ENCODE data around the gene SCUBE3.

SCUBE3 gene

DNA sequence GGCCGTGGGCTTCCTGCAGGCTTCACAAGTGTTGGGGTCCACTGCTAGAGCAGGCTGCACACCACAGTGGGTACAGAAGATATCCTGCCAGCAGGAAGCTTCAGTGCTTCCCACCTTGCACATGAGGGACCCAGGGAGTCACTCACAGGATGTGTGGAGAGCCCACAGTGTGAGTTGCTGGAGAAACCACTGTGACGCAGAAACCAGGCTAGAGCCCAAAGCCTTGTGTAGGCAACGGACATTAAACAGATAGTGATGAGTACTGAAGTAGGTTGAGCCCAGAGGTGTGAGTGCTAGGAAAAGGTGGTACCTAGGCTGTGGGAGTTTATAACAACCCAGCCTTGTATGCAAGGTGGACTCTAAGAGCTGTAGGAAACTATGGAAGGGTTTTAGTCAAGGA, 65.0 kb downstream of the SCUBE3 start:
- no peak for DNase-seq

DNA sequence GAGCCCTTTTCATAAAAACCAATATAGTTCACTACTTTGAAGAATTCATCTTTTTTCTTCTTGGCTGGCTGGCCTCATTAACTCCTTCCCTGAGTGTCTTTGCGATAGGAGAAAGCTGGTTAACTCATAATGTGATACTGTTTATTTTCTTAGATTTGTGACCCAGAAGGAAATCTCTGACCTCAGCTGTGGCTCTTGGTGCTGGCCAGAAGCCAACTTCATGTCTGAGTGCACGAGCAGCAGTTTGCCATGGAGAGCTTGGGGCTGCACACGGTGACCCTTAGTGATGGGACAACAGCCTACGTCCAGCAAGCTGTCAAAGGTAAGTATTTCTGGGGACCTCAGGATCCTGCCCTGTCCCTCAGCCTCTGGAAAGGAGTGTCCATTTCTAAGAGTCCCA, 67.1 kb downstream of the SCUBE3 start:
- no peak for DNase-seq

DNA sequence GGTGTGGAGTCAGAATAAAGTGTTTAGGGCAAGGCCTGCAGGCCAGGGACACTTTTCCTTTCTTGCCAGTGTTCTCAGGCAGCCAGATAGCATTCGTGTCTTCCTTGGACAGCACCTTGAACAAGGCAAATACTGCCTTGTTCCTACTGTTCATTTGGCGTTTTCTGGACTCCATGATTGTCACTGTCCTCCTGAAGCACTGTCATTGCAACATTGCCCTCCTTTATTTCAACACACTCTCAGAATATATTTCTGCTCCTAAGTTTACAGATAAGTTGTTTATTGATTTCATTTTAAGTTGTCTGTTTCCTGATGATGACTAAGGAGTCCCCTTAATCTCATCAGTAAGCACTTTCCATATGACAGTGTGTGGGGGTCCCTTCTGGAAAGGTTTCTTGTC, 68.7 kb downstream of the SCUBE3 start:
- DNase-seq, result no peak

DNA sequence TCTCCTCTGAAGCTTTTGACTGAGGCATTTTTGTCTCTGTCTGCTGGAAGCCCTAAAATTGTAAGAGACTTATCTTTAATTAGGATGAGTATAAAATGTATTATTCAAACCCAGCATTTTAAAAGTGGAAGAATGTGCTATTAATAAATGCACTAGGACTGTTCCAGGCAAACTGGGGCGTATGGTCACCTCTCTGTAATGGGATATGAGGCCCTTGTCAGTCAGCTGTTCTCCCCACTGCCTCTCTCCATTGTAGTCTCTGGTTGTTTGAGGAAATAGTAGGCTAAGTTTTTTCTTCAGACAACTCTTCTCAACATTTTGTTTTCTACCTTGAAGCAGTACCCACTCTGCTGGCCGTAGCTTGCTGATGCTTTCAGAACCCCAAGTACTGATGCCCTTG, 69.6 kb downstream of the SCUBE3 start:
- DNase-seq, result no peak

DNA sequence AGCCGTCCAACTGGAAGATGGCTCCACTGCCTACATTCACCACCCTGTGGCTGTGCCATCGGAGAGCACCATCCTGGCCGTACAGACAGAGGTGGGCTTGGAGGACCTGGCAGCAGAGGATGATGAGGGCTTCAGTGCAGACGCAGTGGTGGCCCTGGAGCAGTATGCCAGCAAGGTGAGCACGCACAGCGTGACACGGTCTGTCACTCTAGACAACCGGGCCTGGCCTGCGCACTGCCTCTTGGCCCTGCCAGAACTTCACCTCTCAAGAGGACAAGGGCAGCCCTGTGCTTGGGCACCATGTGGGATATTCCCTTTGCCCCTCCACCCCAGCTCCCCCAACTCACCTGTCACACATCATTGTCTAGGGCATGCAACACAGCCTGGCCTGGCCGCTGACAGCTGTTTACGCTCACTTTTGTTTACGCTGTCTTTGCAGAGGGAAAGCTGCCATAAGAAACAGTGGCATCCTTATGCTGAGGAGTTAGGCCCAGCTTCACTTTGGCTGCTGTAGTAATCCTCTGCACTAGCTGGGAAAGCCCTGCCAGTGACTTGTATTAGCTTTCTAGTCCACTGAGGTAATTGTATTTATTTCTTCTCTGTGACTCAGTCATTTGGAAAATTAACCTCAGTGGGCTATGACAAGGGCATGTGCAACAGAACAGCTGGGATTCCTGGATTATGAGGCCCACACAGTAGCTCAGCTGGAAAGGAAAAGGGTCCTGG, 74.1 kb downstream of the SCUBE3 start:
- DNase-seq, result no peak

DNA sequence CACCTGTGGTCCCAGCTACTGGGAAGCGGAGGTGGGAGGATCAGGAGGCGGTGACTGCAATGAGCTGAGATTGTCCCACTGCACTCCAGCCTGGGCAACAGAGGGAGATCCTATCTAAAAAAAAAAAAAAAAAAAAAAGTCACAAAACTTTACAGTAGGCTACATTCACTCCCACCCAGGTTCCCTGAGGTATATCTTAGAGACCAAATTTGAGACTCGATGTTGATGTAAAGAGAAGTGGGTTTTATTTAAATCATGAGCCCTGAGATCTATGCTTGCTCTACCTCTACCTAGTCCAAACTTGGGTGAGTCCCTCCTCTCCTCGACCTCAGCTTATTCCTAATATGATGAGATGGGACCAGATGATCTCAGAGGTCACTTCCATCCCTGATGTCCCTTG, 75.1 kb downstream of the SCUBE3 start:
- no peak for DNase-seq

DNA sequence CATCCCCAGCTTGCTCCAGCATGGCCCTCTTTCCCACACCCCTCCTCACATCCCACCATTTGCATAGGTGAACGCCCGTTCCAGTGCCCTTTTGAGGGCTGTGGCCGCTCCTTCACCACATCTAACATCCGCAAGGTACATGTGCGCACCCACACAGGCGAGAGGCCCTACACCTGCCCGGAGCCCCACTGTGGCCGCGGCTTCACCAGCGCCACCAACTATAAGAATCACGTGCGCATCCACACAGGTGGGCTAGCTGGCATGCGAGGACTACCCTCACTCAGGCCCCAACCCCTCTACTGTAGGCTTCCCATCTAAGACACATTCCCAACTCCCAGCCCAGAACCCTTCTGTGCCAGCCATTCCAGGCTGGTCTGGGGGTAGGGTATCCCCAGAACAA, 77.7 kb downstream of the SCUBE3 start:
- no peak for DNase-seq

DNA sequence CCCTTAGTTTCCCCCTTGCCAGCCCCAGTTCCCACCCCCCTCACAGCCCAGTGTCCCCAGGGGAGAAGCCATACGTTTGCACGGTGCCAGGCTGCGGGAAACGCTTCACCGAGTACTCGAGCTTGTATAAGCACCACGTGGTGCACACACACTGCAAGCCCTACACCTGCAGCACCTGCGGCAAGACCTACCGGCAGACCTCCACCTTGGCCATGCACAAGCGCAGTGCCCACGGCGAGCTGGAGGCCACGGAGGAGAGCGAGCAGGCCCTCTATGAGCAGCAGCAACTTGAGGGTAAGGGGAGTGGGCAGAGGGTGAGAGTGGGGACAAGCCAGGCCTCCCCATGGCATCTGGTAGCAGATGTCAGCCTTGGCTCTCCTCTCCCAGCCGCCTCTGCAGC, 78.7 kb downstream of the SCUBE3 start:
- no peak for DNase-seq

DNA sequence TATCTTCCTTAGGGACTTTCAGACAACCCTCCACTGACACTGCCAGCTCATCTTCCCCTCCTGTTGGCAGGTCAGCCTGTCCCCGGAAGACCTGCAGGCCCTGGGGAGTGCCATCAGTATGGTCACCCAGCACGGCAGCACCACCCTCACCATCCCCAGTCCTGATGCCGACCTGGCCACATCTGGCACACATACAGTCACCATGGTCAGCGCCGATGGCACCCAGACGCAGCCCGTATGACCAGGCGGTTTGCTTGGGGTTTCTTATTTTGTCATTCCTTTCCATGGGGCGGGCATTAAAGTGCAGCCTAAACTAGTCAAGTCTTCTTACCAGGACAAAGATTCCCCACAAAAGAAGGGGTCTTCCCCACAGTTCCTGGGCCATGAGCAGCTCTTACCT, 79.9 kb downstream of the SCUBE3 start:
- DNase-seq, result no peak

DNA sequence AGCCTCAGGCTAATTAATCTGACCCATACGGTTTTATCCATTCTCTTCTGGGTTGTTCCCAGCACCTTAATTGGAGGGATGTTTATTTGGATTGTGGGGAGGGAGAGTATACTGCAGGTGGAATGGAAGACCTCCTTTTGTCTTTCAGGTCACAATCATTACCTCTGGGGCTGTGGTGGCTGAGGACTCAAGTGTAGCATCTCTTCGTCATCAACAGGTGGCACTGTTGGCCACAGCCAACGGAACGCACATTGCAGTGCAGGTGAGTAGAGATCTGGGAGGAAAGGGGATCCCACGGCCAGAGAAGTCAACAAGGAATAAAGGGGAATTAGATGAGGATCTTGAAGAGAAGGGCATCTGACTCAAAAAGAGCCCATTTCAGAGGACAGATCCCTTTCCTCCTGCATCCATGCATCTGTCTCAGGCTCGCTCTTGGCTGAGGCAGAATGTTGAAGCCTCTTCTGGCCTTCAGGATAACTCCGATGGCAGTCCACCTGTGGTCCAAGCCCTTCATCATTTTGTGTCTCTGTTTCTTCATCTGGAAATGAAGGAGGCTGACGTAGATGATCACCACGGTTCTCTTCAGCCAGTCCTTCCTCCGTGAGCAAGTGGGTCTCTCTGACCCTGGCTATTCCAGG, 80.7 kb downstream of the SCUBE3 start:
- DNase-seq, result no peak

DNA sequence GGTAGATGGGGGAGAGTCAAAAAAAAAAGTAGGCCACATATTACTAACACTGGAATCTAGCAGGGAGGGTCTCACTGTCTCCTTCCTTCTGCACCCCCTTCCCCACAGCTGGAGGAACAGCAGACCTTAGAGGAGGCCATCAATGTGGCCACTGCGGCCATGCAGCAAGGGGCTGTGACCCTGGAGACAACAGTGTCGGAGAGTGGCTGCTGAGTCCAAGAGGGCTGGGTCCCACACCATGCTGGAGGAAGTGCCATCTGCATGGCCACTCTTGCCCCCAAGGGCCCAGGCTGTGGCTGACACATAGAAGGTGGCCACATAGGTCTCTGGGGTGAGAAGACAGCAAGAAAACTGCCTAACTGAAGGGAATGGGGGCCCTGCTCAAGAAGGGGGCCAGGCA, 81.3 kb downstream of the SCUBE3 start:
- DNase-seq, result no peak

DNA sequence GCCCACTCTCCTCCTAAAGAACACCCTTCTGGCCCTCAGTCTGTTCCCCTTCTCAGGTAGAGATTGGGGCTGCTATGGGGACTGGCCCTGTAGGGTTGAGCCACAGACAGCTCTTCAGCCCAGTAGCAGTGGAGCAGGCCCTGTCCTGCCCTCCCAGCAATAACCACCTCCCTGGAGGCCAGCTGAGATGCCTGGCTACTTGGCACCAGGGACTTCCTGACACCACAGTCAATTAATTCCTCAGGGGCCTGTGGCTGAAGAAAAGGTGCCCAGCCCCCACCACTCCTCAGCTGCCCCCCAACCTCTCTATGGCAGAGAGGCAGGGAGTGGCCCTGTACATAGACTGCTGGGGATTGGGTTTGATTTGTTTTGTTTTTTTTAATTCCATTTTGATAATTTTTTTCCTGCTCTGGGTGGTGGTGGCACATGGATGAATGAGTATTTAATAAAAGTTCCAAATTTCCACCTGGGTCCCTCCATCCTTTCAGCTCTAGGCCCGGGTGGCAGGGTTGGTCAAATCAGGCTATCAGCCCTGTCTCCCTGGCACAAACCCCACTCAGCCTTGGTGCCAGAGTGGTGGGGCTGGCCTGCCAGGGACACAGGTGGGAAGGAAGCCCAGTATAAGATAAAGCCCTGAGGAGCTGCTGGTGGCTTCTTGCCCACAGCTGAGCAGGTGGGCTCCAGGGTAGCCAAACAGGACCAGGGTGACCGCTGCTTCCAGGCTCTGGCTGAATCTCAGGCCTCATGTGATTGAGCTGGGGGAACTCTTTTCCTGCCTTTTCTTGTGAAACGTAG, 82.0 kb downstream of the SCUBE3 start:
- no peak for DNase-seq

DNA sequence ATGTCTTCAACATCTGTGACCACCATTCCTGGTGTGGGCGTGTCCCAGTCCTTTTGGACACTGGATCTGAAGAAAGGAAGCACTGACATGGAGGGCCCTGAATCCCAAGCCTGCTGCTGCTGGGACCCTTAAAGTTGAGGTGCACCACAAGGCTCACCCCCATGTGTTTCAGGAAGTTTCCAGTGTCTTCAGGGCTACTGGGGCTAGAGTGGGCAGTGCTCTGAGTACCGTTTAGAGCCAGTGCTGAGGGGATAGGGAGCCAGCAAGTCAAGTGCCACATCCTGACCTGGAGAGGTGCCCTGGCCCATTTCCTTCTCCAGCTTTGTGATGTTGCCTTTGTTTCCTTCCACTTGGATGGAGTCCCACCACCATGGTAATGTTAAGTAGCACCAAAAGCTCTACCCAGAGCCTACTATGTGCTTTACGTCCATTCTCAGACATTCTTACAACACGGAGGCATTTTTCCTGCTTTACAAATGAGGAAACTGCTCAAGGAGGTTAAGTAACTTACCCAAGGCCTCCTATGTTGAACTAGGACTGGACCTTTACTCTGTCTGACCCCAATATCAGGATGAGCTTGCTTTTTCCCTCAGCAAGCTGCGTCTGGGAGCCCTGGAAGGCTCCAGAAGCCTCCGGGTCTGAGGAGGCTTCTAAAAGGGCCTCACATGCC, 83.3 kb downstream of the SCUBE3 start:
- DNase-seq, result no peak

DNA sequence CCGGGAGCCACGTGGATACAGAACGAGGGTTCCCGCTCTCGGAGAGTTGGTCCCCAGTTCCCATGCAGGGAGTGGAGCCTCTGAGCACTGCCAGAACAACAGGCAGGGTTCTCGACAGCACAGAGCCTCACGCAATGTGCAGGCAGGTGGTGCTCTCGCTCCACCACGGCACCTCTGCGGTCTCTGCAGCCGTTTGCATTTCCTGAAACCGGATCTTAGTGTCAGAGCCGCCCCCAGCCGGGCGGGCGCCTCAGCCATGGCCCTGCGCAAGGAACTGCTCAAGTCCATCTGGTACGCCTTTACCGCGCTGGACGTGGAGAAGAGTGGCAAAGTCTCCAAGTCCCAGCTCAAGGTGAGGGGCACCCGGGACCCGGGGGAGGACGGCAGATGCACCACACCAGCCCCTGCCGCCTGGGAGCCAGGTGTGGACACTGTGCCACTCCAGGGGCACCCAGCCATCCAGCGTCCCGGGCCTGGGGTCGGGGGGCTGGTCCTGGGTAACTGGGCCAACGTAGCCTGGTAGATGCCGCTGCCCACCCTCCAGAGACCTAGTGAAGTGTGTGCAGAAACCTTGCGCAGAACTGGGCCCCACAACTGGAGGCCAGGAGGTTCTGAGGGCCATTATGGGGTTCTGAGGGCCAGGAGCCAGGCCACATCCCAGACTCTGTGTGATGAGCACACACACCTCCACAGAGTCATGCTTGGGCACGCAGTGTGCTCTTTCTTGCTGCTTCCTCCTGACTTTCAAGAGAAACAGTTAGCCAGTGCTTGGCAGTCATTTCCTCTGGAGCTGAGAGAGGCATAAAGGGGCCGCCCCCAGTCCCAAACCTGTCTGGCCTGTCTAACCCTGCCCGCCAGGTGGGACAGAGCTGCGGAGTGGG, 84.1 kb downstream of the SCUBE3 start, which contains the start of gene DEF6:
DEF6 (plus strand) TSS at position 218 of the 881 bp plus-strand sequence; CDS start at position 257, 39 bp downstream.
- peak; percentile 92 for DNase-seq

DNA sequence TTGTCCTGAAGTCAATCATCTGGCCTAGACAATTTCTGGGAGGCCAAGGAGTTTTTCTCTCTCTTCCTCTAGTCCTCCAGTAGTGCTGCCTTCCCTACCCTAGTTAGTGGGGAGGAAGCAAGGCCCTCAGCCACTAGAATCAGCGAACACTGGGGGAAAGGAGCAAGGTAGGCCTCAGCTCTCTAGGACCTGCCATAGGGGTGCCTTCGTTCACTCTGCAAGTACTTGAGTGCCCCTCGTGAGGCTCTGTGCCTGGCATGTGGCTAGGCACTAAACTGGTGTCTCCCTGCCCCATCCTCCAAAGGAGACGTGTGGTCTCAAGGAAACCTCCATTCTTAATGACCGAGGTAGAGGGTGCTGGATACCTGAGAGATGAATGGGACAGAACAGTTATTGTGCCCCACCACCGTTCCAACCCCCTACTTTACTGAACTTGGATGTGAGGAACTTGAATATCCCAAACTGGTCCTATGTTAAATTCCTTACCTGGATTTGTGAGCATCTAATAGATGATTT, 84.9 kb downstream of the SCUBE3 start:
- DNase-seq, result no peak

DNA sequence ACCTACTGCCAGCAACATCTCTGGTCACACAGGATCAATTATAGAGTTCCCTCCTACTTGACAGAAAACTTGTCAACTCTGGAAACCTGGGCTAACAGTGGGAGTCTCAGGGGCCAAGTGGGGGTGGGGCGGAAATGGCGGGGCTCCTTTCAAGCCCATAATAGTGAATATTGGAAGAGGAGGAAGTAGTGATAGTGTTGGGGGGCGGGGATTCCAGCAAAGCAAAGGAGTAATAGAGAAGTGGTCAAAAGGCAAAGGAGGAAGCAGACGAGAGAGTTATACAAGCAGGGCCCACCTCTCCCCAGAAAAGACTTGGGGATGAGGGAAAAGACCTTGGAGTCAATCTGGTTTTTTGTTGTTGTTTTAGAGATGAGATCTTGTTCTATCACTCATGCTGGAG, 85.9 kb downstream of the SCUBE3 start:
- no peak for DNase-seq

DNA sequence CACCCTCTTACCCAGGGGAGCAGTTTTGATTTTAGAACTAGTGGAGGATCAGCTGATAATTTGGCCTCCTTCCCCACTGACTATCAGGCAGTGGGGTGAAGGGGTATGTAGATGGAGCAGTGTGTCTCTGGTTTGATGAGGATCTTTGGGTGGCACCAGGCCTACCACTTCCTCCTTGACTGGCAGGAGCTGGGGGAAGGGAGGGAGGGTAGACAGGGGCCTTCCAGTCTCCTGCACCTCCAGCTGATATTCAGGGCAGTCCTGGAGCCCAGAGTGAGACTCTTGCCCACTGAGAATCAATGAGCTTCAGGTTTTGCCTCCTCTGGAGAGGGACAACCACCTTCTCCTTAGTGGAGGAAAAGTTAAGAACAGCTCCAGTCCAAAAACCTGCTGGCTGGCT, 87.1 kb downstream of the SCUBE3 start:
- no peak for DNase-seq
